Inflammatory macrophage treated with lipopolysaccharide for 4 hours (primary cell): ENCODE results near the gene RDH13.

Source experiments
- DNase-seq: peaks from one replicate; pipeline ENCODE4 v3.0.0-alpha.2; 2020

RDH13 gene

GRCh38 chr19:55091126-55091910 lies 28.4 kb upstream of the RDH13 start:
- DNase-seq = no peak

- DNase-seq = no peak
Measured at GRCh38 chr19:55090564-55090963, 27.6 kb upstream of the RDH13 start.

- DNase-seq = no peak
Measured at GRCh38 chr19:55089342-55089944, 26.5 kb upstream of the RDH13 start.

- peak; percentile 62 for DNase-seq
Measured at GRCh38 chr19:55088543-55089341, 25.8 kb upstream of the RDH13 start.

DNA sequence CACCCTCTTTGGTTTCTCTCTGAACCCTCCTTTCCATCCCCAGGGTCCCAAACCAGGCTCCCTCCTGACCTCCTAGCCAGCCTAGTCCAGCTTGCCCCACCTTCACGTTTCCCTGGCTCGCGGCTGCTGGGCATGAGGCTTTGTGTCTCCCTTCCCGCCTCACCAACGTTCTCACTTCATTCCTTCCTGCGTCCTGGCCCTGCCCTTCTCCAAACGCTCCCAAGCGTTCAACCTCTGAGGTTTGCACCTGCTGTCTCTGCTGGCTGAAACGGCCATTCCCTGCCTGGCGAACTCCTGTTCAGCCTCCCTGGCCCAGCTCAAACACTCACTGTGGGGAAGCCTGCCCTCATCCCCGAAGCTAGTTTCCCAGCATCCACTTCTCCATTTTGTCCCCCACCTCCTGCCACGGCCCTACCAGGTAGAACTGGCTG lies 25.1 kb upstream of the RDH13 start:
- DNase-seq = no peak

- DNase-seq = peak; percentile 40
Measured at GRCh38 chr19:55087542-55087901, 24.6 kb upstream of the RDH13 start.

- DNase-seq = peak; percentile 72
Measured at GRCh38 chr19:55086730-55087541, 24.0 kb upstream of the RDH13 start.

GRCh38 chr19:55085923-55086715 lies 23.2 kb upstream of the RDH13 start:
- DNase-seq = no peak

- DNase-seq = no peak
Measured at GRCh38 chr19:55084416-55084815, 21.5 kb upstream of the RDH13 start.

DNA sequence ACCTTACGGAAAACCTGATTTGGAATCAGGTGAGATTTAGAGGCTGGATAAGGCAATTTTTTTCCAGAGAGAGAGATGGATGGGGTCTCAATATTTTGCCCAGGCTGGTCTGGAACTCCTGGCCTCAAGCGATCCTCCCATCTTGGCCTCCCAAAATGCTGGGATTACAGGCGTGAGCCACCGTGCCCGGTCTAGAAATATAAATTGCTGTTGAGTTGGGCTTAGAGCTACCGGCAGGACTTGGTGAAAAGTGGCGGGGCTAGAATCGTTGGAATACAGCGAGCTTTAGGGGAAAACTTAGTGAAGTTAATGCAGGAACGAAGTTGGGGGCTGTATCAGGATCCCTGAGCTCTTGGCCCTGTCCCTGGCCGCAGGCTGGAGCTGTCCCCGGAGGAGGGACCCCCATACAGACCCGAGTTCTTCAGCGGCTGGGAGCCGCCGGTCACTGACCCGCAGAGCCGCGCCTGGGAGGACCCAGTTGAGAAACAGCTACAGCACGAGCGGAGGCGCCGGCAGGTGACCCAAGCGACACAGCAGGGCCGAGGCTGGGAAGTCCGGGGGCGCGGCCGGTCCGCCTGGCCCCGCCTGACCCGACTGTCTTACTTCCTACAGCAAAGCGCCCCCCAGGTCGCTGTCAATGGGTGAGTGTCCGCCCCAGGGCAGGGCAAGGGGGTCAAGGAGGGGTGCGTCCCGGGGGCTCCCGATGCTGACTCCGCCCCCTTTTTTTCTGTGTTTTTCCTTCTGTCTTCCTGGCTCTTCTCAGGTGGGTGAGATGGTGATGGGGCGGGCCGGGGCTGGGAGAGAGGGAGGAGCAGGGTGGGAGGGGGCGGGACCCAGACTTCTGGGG lies 20.3 kb upstream of the RDH13 start:
- DNase-seq = no peak

- peak; percentile 69 for DNase-seq
Measured at GRCh38 chr19:55082020-55082851, 19.3 kb upstream of the RDH13 start.

DNA sequence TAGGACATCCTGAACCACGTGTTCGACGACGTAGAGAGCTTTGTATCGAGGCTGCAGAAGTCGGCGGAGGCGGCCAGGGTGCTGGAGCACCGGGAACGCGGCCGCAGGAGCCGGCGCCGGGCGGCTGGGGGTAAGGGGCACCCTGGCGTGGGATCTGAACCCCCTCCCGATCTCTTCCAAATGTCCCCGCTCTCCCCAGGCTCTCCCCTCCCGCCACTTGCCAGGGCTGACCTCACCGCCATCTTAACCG lies 18.7 kb upstream of the RDH13 start:
- no peak for DNase-seq

GRCh38 chr19:55080968-55081769 lies 18.2 kb upstream of the RDH13 start:
- peak; percentile 84 for DNase-seq

GRCh38 chr19:55080121-55080967 lies 17.4 kb upstream of the RDH13 start:
- DNase-seq = peak; percentile 75

GRCh38 chr19:55079400-55080038 lies 16.6 kb upstream of the RDH13 start:
- no peak for DNase-seq

DNA sequence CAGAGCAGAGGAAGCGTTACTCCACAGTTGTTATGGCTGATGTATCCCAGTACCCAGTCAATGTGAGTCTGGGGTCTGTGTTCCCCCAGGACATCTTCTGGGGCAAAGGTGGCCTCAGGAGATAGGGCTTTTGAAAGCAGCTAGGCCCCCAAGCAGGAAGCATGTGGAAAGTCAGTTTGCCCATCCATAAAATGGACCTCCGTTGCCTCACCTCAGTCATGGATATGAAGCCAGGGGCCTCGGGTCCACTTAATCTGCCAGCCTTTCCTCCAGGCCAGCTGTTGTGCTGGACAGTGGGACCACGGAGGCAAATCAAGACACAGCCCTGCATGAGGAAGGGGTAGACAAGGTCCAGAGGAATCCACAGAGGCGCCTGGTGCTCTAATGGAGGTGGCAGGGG lies 16.0 kb upstream of the RDH13 start:
- DNase-seq = no peak

- no peak for DNase-seq
Measured at GRCh38 chr19:55077106-55077505, 14.2 kb upstream of the RDH13 start.

DNA sequence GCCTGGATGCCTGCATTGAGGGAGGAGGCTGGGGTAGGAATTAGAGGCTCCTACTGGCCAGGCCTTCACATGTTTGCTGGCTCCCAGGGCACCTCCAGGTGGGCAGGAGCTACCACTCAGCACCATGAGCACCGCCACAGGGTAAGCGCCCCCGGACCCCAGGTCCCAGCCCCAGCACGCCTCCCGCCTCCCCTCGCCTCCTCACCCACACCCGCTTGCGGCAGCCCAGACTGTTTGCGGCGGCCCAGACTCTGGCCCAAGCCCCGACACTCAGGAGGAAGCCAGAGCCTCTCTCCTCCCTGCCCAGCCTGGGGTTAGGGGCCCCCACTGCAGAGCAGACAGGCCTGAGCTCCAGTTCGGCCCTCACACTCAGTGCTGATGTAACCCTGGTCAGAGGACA lies 13.4 kb upstream of the RDH13 start:
- DNase-seq = no peak
